Measurements from ENCODE around the gene MBOAT2. TPM values are rescaled to one million over a fixed set of nuclear protein-coding genes. Genes with fewer than 3 reads are reported as not detected.
A peak's percentile ranks its signal among the peaks of the same experiment; 100 is the strongest.
"Not testable (repeated sequence)": the region's sequence is repeated elsewhere in the genome, so short reads cannot be mapped to it uniquely, and the experiment has no call there.

MBOAT2 gene, protein sequence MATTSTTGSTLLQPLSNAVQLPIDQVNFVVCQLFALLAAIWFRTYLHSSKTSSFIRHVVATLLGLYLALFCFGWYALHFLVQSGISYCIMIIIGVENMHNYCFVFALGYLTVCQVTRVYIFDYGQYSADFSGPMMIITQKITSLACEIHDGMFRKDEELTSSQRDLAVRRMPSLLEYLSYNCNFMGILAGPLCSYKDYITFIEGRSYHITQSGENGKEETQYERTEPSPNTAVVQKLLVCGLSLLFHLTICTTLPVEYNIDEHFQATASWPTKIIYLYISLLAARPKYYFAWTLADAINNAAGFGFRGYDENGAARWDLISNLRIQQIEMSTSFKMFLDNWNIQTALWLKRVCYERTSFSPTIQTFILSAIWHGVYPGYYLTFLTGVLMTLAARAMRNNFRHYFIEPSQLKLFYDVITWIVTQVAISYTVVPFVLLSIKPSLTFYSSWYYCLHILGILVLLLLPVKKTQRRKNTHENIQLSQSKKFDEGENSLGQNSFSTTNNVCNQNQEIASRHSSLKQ
- polyA plus RNA-seq (2011; rRNA removed) (18.1 and 23.0 TPM in 2 replicates), polyA minus RNA-seq (2011; rRNA and poly(A)+ RNA removed) (12.2 and 20.3 TPM in 2 replicates)

DNA sequence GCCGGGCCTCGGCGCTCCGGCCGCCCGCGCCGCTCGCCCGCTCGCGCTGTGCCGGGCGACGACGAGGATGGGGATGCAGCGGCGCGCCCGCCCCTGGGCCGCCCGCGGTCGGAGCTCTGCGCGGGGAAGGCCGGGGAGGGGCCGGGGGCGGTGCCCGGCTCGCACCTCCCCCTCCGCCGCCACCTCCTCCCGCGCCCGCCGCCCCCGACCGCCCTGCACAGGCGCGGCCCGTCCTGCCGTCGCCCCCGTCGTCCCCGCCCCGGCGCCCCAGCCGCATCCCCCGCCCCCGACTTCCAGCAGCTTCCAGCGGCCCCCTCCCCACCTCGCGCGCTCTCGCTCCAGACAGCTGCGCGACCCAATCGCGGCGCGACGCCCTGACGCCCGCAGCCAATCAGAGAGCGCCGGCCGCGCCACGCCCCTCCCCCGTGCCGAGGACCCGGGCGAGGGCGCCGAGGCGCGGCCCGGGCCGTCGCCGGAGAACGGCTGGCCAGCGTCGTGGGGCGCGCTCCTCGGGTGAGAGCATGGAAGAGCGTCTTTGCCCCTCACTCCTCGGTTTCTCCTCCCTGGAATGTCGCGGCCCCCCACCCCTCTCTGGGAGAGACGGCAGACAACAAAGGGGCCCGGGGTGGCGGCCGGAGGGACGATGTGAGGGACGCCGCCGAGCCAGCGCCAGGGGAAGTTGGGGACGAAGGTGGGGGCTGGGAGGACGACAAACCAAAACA lies at the start of gene MBOAT2:
TSS of gene MBOAT2 (minus strand) at position 69 of the 722 bp plus-strand sequence. CDS start 70 bp downstream, outside the sequence.
- DNase-seq (ENCODE audit: low read depth), result peak; percentile 23
- Histone ChIP-seq H3K4me3 (ENCODE audit: low read depth, low read length) (peak within 1 kb of the TSS; percentile 82), H3K27me3 (ENCODE audit: control insufficient read depth, insufficient read depth, low read length) (no peaks in the 10 kb centered on the region), H3K36me3 (ENCODE audit: control insufficient read depth, insufficient read depth, low read length) (no peaks in the 10 kb centered on the region)
- ChIA-PET POLR2A (no interaction called here), CTCF (interaction anchor here (0.6 kb wide), 1 partner anchor 15 kb away, joined by 4 read pairs; no protein-coding TSS in a partner anchor)
- TF ChIP-seq, protein P1, sequence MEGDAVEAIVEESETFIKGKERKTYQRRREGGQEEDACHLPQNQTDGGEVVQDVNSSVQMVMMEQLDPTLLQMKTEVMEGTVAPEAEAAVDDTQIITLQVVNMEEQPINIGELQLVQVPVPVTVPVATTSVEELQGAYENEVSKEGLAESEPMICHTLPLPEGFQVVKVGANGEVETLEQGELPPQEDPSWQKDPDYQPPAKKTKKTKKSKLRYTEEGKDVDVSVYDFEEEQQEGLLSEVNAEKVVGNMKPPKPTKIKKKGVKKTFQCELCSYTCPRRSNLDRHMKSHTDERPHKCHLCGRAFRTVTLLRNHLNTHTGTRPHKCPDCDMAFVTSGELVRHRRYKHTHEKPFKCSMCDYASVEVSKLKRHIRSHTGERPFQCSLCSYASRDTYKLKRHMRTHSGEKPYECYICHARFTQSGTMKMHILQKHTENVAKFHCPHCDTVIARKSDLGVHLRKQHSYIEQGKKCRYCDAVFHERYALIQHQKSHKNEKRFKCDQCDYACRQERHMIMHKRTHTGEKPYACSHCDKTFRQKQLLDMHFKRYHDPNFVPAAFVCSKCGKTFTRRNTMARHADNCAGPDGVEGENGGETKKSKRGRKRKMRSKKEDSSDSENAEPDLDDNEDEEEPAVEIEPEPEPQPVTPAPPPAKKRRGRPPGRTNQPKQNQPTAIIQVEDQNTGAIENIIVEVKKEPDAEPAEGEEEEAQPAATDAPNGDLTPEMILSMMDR (IDR thresholded peaks at IDR 0.05; ENCODE audit: insufficient read depth, low read depth, low read length), result no peak

DNA sequence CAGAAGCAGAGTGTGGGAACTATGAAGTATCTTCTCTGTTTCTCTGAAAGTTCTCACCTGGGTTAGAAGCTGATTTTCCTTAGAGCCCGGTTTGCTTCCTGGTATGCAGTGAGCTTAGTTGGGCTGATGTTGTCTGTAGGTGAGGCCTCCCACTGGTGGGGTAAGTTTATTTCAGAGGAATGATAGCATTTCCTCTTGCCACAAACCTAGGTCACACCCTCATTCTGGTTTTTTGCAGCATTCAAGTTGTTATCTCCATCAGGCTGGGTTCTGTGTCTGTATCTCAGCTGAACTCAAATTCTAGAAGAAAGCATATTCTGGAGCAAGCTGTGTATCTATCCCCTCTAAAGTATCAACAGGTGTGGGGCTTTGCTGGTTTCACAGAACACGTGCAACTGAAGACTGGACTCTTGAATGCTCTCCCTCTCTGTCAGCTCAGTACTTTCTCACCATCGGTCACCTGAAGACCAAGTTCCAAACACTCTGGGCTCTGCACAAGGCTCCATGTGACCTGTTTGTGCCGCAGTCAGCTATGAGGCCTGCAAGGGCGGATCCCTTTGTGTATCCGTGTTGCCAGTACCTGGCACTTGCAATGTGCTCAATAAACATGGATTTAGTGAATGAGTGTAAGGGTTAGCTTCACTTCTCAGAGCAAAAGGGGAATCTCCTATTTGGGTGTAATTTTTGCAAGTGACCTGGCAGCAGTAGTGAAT lies 49.5 kb upstream of the MBOAT2 start:
- ChIA-PET POLR2A (no interaction called here), CTCF (interaction anchor here (1.0 to 1.7 kb wide), 2 partner anchors 12 to 82 kb away, joined by 3 to 4 read pairs; no protein-coding TSS in a partner anchor)
- Histone ChIP-seq H3K4me3 (ENCODE audit: low read depth, low read length) (no peak overlapping the region), H3K27me3 (ENCODE audit: control insufficient read depth, insufficient read depth, low read length) (no peaks in the 10 kb centered on the region), H3K36me3 (ENCODE audit: control insufficient read depth, insufficient read depth, low read length) (no peaks in the 10 kb centered on the region)
- DNase-seq (ENCODE audit: low read depth), result no peak
- TF ChIP-seq, protein P1 (IDR thresholded peaks at IDR 0.05; ENCODE audit: insufficient read depth, low read depth, low read length), result no peak

DNA sequence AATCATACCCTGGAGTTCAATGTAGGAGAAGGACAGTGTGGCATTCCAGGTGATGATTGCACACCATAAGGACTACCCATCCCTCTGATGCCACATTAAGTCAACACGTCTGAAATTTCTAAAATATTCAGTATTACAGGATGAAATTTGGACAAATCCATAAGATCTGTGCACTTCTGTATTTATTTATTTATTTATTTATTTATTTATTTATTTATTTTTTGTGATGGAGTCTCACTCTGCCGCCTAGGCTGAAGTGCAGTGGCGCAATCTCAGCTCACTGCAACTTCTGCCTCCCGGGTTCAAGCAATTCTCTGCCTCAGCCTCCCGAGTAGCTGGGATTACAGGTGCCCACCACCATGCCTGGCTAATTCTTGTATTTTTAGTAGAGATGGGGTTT lies 48.0 kb upstream of the MBOAT2 start:
- H3K27me3 ChIP-seq (ENCODE audit: control insufficient read depth, insufficient read depth, low read length); CTCF ChIA-PET; H3K36me3 ChIP-seq (ENCODE audit: control insufficient read depth, insufficient read depth, low read length); DNase-seq (ENCODE audit: low read depth); POLR2A ChIA-PET; H3K4me3 ChIP-seq (ENCODE audit: low read depth, low read length): not testable (repeated sequence)

DNA sequence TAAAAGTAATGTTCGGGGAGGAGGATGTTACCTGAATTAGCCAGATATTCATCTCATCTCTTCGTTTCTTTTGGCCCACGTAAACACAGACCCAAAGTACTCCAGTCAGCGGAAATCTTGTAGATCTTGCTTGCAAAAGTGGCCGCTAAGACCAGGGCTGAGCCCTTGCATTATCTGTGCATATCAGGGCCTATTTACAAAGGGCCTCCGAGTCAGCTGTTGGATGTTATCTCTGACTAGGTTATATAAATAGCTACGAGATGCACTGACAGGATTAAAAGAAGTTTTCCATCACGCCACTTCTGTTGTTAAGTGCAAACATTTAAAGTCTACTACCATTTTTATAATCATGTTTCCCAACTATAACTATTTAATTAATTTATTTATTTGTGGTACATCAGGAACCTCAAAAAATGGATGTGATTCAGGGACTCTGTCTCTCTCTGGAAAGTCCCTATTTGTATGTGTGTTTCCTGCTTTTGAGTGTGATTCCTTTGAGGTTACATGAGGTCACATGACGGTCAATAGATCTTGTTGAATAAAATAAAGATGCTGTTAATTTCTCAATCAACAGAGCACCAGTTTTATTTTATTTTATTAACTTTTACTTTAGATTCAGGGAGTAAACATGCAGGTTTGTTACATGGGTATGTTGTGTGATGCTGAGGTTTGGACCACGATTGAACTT lies 46.8 kb upstream of the MBOAT2 start:
- TF ChIP-seq, protein P1 (IDR thresholded peaks at IDR 0.05; ENCODE audit: insufficient read depth, low read depth, low read length), result no peak
- Histone ChIP-seq H3K36me3 (ENCODE audit: control insufficient read depth, insufficient read depth, low read length) (no peaks in the 10 kb centered on the region), H3K27me3 (ENCODE audit: control insufficient read depth, insufficient read depth, low read length) (no peaks in the 10 kb centered on the region; the same call in 1 of the 2 replicates), H3K4me3 (ENCODE audit: low read depth, low read length) (no peak overlapping the region)
- DNase-seq (ENCODE audit: low read depth), result no peak
- CTCF ChIA-PET, result interaction anchor here (0.9 kb wide), 1 partner anchor 30 kb away, joined by 3 read pairs; no protein-coding TSS in a partner anchor
- POLR2A ChIA-PET, result no interaction called here

DNA sequence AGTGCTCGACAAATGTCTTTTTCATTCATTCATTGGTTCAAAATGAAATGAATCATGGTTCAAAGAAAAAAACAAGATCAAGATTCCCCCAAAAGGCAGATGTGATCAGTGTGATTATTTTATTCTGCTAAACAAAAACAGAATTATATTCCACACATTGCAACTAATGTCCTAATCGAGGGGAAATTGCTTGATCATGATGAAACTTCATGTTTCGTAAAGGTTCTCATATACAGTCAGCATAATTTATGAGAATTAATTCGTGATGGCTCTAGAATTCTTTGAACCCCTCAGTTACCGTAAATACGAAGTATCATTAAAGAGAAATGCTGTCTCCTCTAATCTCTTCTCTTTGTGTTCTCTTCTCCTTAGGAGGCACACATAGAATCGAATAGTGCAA lies 42.1 kb upstream of the MBOAT2 start:
- H3K27me3 ChIP-seq (ENCODE audit: control insufficient read depth, insufficient read depth, low read length), result no peaks in the 10 kb centered on the region; the same call in 1 of the 2 replicates
- TF ChIP-seq, protein P1 (IDR thresholded peaks at IDR 0.05; ENCODE audit: insufficient read depth, low read depth, low read length), result no peak
- ChIA-PET POLR2A (no interaction called here), CTCF (no interaction called here)
- no peaks in the 10 kb centered on the region for H3K36me3 ChIP-seq (ENCODE audit: control insufficient read depth, insufficient read depth, low read length)
- no peak for DNase-seq (ENCODE audit: low read depth)
- no peak overlapping the region for H3K4me3 ChIP-seq (ENCODE audit: low read depth, low read length)

DNA sequence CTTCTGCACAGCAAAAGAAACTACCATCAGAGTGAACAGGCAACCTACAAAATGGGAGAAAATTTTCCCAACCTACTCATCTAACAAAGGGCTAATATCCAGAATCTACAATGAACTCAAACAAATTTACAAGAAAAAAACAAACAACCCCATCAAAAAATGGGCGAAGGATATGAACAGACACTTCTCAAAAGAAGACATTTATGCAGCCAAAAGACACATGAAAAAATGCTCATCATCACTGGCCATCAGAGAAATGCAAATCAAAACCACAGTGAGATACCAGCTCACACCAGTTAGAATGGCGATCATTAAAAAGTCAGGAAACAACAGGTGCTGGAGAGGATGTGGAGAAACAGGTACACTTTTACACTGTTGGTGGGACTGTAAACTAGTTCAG lies 40.0 kb upstream of the MBOAT2 start:
- DNase-seq (ENCODE audit: low read depth); H3K4me3 ChIP-seq (ENCODE audit: low read depth, low read length); POLR2A ChIA-PET; H3K36me3 ChIP-seq (ENCODE audit: control insufficient read depth, insufficient read depth, low read length); CTCF ChIA-PET; H3K27me3 ChIP-seq (ENCODE audit: control insufficient read depth, insufficient read depth, low read length): not testable (repeated sequence)
